HG02884 (cell line): ENCODE measurements around the gene TRERF1.

Experiments used
- ATAC-seq: cut with Tn5 transposase; IDR thresholded peaks from one replicate; pipeline ENCODE4 v1.9.1; 2021; ENCODE audit warnings: mild to moderate bottlenecking, moderate library complexity; ENCODE audit not compliant: unreplicated experiment

Gene TRERF1

DNA sequence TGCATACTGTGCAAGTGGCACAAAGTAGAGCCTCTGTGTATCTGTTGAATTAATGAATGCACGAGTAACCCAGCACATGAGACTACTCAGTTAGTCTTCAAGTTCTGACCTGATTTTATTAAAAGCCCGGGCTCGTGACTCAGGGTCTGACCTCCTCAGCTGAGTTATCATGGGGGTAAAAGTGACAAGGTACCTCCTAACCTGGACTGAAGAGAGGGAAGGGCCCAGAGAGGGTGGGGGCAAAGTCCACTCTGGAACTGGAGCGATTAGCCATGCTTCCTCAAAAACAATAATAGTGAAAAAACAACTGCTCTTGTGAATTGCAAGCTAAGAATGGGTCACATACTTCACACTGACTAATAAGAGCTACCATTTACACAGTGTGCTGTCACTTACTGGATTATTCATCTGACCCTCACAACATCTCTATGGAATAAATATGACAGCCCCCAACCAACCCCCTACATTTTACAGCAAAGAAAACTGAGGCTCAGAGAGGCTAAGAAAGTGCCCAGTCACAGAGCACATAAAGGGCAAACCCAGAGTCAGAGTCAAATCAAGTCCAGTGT is 26.7 kb downstream of the TRERF1 start:
- no peak for ATAC-seq

DNA sequence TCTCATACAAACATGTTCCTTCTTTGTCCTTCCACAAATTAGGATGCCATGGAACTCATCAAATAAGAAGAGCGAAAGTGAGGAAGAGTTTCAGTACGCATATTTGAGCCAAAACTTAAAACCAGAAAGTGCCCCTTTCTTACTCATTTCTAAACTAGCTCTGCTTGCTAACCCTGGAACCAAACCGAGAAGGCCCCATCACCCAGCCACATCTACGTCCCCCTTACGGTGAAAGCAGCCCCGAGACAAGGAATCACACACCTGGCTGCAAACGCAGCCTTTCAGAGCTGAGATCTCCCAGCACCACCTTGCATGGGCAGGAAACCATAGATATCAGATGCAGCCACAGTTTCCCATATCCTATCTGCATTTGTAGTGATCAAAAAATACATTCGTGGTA is 28.5 kb downstream of the TRERF1 start:
- ATAC-seq, result peak; percentile 51

DNA sequence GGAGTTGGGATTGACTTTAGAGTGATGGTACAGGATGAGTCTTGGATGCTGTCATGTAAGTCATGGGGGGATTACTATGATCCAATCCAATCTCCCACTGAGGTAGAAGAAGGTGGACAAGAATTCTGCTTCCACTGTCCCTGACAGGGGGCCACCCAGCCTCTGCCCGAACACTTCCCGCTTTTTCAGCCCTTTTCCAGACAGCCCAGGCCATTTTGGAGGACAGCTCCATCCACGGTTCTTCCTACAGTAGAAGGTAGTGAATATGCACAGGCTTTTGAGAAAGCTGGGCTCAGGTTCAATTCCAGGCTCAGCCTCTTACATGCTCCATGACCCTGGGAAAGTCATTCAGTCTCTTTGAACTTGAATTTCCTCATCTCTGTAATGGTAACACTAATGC is 31.0 kb downstream of the TRERF1 start:
- no peak for ATAC-seq

DNA sequence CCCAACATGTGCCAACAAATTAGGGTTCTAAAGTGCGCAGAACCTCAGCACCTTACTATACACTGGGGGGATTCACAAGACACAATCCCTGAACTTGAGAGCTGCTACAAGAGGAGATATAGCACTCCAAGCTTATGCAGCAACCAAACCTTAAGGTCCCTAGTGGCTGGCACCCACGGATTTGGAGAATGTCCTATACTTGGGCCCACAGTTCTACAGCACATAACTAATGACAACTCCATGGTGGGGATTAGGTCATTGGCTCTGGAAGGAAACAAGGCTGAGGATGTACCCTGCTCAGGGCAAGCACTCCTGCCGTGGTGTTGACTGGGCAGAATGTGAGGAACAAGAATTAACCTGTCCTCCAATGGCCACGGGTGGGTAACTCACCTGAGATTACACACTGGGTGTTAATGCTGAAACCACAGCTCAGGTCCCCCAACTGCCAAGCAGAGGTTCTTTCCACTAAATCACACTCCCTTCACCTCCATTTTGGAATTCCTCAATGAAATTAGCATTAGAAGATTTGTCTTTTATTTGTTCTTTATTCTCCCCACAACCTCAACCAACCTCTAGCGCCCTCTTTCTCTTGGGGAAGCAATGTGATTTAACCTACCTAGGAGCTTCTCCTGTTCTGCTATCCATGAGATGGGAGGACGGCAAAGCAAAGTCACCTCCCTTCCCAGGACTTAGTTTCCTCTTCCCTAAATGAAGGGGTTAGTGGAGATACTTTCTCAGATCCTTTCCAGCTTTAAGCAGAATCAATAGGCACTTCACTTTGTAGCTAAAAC is 32.0 kb downstream of the TRERF1 start:
- no peak for ATAC-seq

DNA sequence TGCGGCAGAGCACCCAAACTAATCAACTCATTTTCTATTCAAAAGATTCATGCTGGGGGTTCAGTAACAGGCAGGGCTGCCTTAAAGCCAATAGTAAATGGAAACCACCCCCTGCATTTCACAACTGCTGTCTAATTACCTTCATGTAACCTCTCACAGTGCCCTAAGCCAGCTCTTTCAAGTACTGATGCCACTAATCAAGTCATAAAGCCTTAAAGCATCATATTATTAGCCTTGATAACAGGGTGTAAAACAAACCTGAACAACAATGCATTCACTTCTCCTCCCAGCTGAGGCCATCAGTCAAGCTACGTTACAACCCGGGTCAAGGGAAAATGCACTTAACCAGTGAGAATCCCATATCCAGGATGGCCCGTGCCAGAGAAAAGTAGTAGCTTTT is 33.0 kb downstream of the TRERF1 start:
- no peak for ATAC-seq

DNA sequence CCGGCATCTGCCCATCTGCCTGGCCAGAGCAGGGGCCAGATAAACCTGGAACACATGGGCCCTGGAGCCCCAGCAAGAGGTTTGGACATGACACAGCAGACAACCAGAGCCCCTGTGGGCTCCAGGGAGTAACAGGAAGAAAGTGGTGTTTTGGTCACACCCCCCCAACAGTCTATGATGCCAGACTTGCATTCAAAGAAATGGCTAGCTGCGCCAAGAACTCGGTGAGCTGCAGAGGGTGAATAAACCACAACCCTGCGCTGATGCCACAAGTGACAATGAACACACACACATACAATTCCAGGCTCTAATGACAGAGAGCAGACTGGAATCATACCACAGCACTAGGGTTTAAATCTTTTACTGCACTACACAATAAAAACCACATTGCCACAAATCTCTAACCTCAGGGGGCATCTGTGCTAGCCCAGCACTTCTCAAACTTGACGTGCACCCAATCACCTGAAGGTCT is 34.0 kb downstream of the TRERF1 start:
- no peak for ATAC-seq

DNA sequence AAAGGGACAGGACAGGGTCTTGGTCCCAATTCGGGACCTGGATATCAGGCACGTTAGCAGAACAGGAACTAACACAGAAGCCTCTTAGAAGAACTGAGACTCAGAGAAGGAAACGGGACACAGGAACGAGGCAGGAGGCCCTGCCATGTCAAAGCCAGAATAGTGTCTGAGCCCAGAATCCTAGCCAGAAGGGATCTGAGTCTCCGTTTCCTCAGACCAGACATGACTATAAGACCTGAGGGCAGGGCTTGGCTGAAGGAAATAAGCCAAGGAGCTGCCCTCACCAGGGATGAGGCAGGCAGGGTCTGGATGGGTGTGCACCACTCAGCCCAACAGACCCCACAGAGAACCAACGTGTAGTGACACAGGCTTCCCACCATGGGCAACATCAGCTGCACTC is 40.3 kb downstream of the TRERF1 start:
- no peak for ATAC-seq

DNA sequence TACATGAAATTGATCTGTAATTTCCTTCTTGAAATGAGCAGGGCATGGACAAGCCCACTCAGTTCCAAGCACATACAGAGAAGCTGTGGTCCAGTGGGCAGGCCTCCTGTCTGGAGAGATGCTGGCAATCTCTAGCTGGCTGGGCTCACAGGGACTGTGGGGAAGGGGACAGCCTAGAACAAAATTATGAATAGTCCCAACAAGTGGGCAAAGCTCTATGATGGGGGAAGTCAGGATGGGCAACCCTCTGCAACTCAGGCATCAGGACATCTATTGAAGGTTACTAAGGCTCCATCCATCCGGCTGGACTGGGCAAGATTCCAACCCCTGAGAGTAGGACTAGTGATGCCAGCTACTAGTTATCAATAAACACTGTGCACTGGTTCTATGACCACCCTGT is 40.9 kb downstream of the TRERF1 start:
- no peak for ATAC-seq

DNA sequence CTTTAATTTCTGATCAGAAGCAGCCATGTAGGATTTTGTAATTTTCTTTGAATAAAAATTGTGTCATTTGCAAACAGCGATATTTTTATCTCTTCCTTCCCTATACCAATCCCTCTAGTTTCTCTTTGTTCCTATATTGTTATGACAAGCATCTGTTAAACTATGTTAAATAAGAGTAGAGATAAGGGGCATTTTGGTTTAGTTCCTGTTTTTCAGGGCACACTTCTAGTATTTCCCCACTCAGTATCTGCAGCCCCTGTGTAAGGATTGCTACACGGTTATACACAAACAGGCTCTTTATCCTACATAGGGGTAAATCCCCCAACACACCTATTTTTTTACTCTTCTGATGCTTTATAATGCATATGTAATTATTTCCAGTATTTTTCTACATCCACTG is 42.1 kb downstream of the TRERF1 start:
- ATAC-seq, result no peak

DNA sequence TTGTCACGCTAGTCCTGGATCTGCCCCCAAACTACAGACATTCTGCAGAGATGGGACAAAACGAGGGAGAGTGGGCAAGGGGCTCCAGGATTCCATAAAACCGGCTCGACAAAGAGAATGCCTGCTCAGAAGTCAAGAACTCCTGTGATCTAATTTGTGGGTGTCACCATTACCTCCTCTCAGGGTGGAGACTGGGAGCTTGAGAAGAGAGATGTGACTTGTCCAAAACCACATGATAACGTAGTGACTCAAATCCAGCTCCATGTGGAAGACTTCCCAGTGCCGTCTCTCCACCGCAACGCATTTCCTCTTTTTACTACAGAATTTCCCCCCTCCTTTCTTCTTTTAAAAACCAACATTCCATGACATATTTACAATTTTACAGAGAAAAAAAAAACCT is 44.3 kb downstream of the TRERF1 start:
- no peak for ATAC-seq

DNA sequence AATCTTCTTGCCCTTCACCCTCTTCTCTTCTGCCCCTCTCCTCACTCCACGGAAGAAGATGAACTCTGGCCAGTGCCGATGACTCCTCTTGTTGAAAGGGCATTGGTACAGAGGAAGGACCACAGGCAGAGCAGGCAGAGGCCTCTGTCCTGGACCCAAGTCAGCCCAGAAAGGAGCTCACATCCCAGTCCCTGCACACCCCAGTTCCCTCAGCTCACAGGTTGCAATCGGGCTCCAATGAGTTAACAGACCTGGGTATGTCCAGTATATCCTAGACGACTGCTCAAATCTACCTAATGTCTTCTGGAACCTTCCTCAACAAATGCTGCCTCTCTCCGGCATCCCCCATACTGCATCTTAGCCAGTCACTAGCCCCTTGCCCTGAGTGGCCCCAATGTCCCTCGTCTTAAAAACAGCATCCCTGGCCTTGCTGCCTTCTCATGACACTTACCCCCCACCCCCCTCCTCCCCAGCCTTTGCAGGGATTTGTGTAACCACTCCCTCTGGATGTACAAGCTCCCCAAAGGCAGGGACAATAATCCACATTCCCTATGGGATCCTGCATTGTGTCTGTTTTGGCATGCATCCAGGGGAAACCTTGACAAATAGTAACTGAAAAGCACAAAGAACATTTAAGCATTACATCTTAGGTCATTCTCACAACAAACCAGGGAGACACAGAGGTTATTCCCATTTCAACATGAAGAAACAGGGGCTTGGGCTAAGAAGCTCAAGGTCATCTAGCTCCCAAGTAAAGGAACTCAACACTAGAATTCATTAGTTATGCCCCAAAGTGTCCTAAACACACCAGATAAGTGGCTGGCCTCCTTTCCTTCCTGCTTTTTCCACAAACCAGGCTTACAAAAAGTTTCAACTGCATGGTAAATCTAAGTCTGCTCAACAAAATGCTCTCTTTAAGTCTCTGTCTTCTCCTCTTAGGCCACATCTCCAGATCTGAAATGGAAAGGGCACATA is 45.1 kb downstream of the TRERF1 start:
- ATAC-seq, result no peak

DNA sequence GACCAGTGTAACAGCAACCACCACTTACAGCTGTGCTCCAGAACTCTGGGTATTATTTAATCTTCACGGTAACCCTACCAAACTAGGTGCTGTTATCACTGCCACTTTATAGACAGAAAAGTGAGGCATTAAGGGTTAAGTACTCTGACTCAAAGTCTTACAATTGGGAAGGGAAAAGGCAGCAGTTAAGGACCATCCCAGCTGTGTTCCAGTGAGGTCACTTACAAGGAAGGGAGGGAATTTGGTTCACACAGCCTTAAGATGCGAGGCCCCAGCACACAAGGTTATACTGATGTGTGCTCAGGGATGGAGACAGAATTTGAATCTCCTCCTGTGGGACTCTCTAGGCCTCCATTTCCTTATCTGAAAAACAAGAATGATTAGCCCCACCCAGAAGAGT is 46.7 kb downstream of the TRERF1 start:
- ATAC-seq, result no peak

DNA sequence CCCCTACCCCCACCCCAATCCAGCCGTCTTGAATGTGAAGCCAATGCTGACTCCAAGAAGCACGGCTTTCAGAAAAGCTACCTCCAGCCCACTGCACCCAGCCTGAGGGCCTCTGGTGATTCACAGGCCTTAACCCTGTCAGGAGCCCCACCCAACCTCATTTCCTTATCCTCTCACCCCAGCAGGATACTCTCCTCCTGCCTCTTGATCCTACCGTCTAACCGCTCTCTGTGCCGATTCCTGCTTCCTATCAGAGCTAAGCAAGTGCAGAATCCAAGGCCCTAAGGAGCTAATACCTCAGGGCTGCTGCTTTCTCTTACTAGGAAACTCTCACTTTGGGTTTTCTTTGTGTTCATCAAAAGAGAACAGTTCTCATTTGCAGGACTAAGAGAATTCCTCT is 47.2 kb downstream of the TRERF1 start:
- no peak for ATAC-seq

DNA sequence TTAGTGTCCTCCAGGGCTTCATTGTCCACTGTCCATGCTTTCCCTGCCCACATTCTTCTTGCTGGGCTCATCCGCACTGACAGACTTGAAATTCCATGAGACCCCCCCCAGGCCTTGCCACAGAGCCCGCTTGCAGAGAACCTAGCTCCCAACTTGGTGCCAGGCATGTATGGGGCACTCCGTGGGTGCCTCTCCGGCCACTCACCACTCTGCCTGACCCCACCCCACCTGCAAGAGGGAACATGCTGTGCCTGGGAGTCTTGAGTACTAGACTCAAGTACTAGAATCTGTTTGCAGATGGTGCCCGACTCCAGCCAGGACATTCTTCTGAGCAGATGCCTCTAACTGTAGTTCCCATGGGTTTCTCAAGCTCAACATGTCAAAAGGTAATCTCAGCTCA is 47.9 kb downstream of the TRERF1 start:
- no peak for ATAC-seq

DNA sequence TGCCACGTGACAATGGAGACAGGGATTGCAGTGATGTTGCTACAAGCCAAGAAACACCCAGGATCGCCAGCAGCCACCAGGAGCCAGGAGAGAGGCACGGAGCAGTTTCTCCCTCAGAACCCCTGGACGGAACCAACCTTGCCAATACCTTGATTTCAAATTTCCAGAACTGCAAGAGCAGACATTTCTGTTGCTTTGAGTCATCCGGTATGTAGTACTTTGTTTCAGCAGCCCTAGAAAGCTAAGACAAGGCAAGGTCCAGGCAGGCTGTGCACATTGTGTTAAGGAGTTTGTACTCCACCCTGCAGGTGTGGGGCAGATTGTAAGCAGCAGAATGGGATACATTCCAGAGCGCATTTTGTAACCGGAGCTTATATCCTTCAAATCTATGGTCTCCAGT is 48.3 kb downstream of the TRERF1 start:
- no peak for ATAC-seq

DNA sequence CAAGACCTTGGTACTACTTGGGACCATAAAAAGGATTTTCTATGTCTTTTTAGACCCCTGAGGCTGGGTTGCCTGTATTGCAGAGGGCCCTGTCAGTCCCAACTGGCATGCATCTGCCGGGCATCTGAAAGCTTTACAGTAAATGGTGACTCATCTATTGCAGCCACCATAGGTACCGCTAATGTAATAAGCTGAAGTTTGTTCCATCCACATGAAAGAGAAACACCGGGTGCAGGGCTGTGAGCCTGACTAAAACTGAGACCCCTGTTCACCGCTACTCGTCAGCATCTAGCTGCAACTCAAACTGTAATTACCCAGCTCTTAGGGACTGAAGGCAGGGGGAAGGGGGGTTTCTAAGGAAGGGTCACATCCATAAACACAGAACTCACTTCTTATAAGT is 49.5 kb downstream of the TRERF1 start:
- ATAC-seq, result peak; percentile 73

DNA sequence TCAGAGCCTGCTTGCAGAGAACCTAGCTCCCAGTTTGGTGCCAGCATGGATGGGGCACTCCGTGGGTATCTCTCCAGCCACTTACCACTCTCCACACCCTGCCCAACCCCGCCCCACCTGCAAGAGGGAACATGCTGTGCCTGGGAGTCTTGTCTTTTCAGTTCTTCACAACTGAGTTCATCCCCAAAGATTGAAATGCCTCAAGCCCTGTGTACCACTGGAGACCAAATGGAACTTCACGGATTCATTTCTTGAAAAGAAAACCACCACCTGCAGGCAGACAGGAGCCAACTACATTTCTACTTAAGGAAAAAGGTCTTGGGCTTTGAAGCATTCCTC is 50.1 kb downstream of the TRERF1 start:
- ATAC-seq, result no peak

DNA sequence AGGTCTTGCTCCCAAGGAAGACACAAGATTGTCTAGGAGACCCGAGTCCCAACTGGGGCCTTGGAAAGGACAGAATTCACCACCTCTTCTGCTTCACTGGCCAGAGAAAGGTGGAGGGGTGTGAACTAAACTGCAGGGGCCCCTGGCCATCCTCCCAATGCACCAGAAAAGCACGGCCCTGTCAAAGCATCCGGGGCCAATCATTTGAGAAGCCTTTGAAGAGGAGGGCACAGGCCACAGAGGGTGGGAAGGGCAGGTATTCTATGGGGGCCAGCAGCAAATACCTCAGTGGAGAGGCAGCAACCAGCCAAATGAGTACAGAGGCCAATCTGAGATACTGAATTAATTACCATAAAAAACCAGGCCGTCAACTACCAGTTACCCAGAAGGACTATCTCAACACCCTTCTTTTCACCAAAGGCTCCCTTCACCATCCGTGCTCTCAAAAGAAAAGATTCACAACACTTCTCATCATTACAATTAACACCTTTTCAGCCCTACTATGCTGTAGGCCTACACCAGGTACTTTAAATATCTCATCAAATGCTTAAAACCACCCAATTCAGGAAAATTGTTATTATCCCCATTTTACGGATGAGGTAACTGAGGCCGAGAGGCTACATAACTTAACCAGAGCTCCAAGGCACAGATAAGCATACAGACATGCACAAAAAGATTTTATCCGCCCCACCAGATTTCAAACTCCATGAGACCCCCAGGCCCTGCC is 50.7 kb downstream of the TRERF1 start:
- no peak for ATAC-seq

DNA sequence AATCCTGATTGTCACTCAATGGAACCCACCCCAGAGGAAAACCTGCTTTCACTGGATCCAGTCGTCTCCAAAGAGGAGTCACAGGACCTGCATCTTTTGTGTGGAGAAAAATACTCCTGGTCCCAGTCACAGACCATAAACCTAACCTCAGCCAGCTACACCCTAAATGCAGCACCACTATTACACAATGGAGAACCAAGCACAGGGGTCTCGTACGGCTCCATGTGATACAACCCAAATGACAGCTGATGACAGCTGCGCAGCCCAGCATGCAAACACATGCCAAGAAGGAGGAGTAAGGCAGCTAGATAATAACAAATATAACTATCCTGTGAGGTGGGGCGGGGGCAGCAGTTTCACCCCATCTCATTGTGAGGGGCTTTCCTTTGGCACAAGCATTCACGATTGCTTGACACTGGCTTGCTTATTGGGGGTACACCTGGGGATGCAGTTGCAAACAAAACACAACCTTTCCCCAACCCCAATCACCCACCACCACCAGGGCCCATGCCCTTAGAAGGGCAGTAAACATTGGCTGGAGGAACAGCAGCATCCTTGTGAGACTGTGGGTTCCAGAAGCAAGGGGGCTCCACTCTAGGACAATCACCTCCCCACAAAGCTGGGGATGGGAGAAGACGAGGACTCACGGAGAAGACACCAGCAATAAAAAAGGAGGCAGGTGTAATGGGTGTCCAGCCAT is 51.5 kb downstream of the TRERF1 start:
- ATAC-seq, result no peak

DNA sequence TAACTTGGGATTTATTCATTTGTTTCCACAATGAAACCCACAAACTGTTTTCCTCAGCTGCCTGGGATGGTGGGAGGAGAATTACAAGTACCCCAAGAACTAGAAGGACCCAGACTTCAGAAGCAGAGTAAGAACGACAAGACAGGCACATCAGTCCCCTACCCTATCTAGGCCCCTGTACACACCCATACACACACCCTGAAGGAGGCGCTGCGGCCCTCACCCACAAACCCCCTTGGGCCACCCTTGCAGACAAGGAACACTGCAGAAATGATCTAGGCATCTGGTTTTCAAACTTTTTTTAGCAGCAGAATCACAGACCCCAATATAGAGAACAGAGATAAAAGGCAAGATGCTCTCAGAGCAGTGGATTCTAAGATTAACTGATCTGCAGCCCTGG is 55.0 kb downstream of the TRERF1 start:
- no peak for ATAC-seq
